Transverse colon (tissue), 4 donors: ENCODE results near the gene NID2.

Experiments
- CTCF ChIP-seq, 5 experiments: fragments of 200-600 bp in 3 of 5; fragments of 450-650 bp in 2 of 5; sonication (generic) in 3 of 5; IDR thresholded peaks; 1 replicate in 2 of 5; 2 replicates in 3 of 5; pipeline ENCODE4 v1.5.1; 2016 to 2017; ENCODE audit warnings: antibody characterized with exemption in 5 of 5, inconsistent platforms in 3 of 5, mild to moderate bottlenecking in 2 of 5, moderate library complexity in 1 of 5
- EP300 ChIP-seq: sonication (generic); formaldehyde crosslinking; IDR thresholded peaks from one replicate; pipeline ENCODE4 v1.6.1; 2017; ENCODE audit warnings: antibody characterized with exemption, low read depth
- POLR2A ChIP-seq: fragments of 450-650 bp; IDR thresholded peaks from one replicate; pipeline ENCODE4 v1.6.1; 2016; ENCODE audit warnings: antibody characterized with exemption, mild to moderate bottlenecking, moderate library complexity
- POLR2AphosphoS5 ChIP-seq, 3 donors: sonication (generic); formaldehyde crosslinking; IDR thresholded peaks; one replicate each; pipeline ENCODE4 v1.6.1; 2016; ENCODE audit warnings: antibody characterized with exemption in 3 of 3

GRCh38 chr14:52011523-52011922, 57.3 kb downstream of the NID2 start:
- TF ChIP-seq POLR2A: no peak
- no peak for TF ChIP-seq POLR2AphosphoS5 (IDR thresholded peaks at IDR 0.05)
- TF ChIP-seq CTCF (IDR thresholded peaks at IDR 0.05): no peak
- no peak for TF ChIP-seq EP300
